HCT116 (cell line): ENCODE measurements around the gene APBA1. TPM values are rescaled to one million over a fixed set of nuclear protein-coding genes. Genes with fewer than 3 reads are reported as not detected.

Source experiments
- ATAC-seq: fragments of 200-7000 bp; cut with Tn5 transposase; 2 replicates; pipeline ENCODE4 v1.9.1; 2020; ENCODE audit warnings: mild to moderate bottlenecking, moderate library complexity
- BruUV-seq: library from RNA; stranded (reverse); fragments of 400-500 nt; replicated peaks from 2 replicates; lab custom pipeline; 2021; lab: Mats Ljungman, UMichigan
- CTCF ChIA-PET: fragments of 300-600 bp; sonication (Branson Sonifier 250); formaldehyde crosslinking; loops from one replicate; lab custom pipeline; 2021; ENCODE audit warnings: antibody characterized with exemption; lab: Charles Lee
- POLR2A ChIA-PET: fragments of 300-600, 350-600 bp; sonication (Branson Sonifier 250); formaldehyde crosslinking; loops from one replicate; lab custom pipeline; 2021; ENCODE audit warnings: antibody characterized with exemption; lab: Charles Lee
- RAD21 ChIA-PET, 2 experiments: fragments of 300-600 bp; sonication (Branson Sonifier 250); formaldehyde crosslinking; loops; one replicate each; lab custom pipeline; 2023; ENCODE audit warnings: low total read pairs in 2 of 2; ENCODE audit not compliant: uncharacterized antibody in 2 of 2, unreplicated experiment in 2 of 2, low non-redundant PET in 1 of 2; lab: Charles Lee
- DNase-seq: peaks from one replicate; pipeline ENCODE4 v3.0.0-alpha.2; 2010; ENCODE audit warnings: low read depth, low spot score
- H2AFZ ChIP-seq: fragments of 200-600 bp; shearing (Covaris generic), sonication (generic); 2 replicates; pipeline ENCODE4 v1.6.1; 2017; ENCODE audit warnings: low read depth, mixed run types, mixed read lengths, antibody characterized with exemption, low read length; ENCODE audit not compliant: poor library complexity, severe bottlenecking
- H3K27ac ChIP-seq: 2 replicates; pipeline ENCODE4 v1.5.1; 2012; ENCODE audit warnings: low read depth, low read length
- H3K27me3 ChIP-seq: fragments of 200-600 bp; sonication (generic); 2 replicates; pipeline ENCODE4 v1.6.1; 2016; ENCODE audit warnings: mixed run types, low read length, mixed read lengths; ENCODE audit not compliant: insufficient read depth
- H3K36me3 ChIP-seq, 2 experiments: fragments of 200-500 bp in 1 of 2; fragments of 200-600 bp in 1 of 2; sonication (Bioruptor generic) in 1 of 2; sonication (generic) in 1 of 2; 2 replicates each; pipeline versions ENCODE4 v1.5.1 to v1.6.1; 2014 to 2016; ENCODE audit warnings: low read length in 2 of 2, inconsistent platforms in 1 of 2, mixed read lengths in 1 of 2, mixed run types in 1 of 2; ENCODE audit not compliant: insufficient read depth in 2 of 2, control insufficient read depth in 1 of 2
- H3K4me1 ChIP-seq, 2 experiments: fragments of 200-600 bp in 1 of 2; sonication (generic) in 1 of 2; 2 replicates each; pipeline versions ENCODE4 v1.5.1 to v1.6.1; 2012 to 2017; ENCODE audit warnings: low read length in 2 of 2, inconsistent platforms in 1 of 2, mild to moderate bottlenecking in 1 of 2, mixed read lengths in 1 of 2, mixed run types in 1 of 2, moderate library complexity in 1 of 2; ENCODE audit not compliant: insufficient read depth in 2 of 2, control insufficient read depth in 1 of 2
- H3K4me2 ChIP-seq: fragments of 200-600 bp; sonication (generic); 2 replicates; pipeline ENCODE4 v1.6.1; 2017; ENCODE audit warnings: mixed run types, low read length, mixed read lengths
- H3K4me3 ChIP-seq, 2 experiments: fragments of 200-600 bp in 1 of 2; sonication (generic) in 1 of 2; replicated peaks in 1 of 2; 2 replicates each; pipeline ENCODE4 v1.5.1; 2011 to 2016; ENCODE audit warnings: low read length in 2 of 2, control low read depth in 1 of 2, low read depth in 1 of 2, mild to moderate bottlenecking in 1 of 2, mixed read lengths in 1 of 2, mixed run types in 1 of 2
- H3K79me2 ChIP-seq: fragments of 200-600 bp; sonication (generic); 2 replicates; pipeline ENCODE4 v1.6.1; 2017; ENCODE audit warnings: mild to moderate bottlenecking, mixed run types, low read length, moderate library complexity, mixed read lengths; ENCODE audit not compliant: insufficient read depth
- H3K9ac ChIP-seq: fragments of 200-600 bp; sonication (generic); 2 replicates; pipeline ENCODE4 v1.6.1; 2016; ENCODE audit warnings: low read length, mixed read lengths
- H3K9me2 ChIP-seq: fragments of 200-600 bp; sonication (generic), shearing (Covaris generic); 2 replicates; pipeline ENCODE4 v1.6.1; 2017; ENCODE audit warnings: mixed run types, mild to moderate bottlenecking, moderate library complexity; ENCODE audit not compliant: insufficient read depth
- H3K9me3 ChIP-seq, 2 experiments: fragments of 200-500 bp in 1 of 2; fragments of 200-600 bp in 1 of 2; sonication (Bioruptor generic) in 1 of 2; sonication (generic) in 1 of 2; 2 replicates each; pipeline ENCODE4 v1.6.1; 2014 to 2017; ENCODE audit warnings: low read length in 2 of 2, mixed read lengths in 2 of 2, inconsistent platforms in 1 of 2, low read depth in 1 of 2, mild to moderate bottlenecking in 1 of 2, mixed run types in 1 of 2, moderate library complexity in 1 of 2; ENCODE audit not compliant: control insufficient read depth in 1 of 2, insufficient read depth in 1 of 2
- H4K20me1 ChIP-seq: fragments of 200-600 bp; sonication (generic), shearing (Covaris generic); 2 replicates; pipeline ENCODE4 v1.6.1; 2017; ENCODE audit warnings: mixed run types, mild to moderate bottlenecking, moderate library complexity; ENCODE audit not compliant: insufficient read depth
- CTCF ChIP-seq, 3 experiments: fragments of 200-600 bp in 1 of 3; sonication (generic) in 1 of 3; IDR thresholded peaks in 2 of 3; conservative IDR thresholded peaks in 1 of 3; 2 replicates each; pipeline ENCODE4 v1.5.1; 2012 to 2017; ENCODE audit warnings: low read depth in 2 of 3, low read length in 2 of 3, antibody characterized with exemption in 1 of 3, borderline replicate concordance in 1 of 3, control low read depth in 1 of 3, mild to moderate bottlenecking in 1 of 3, mixed read lengths in 1 of 3, mixed run types in 1 of 3, moderate library complexity in 1 of 3; ENCODE audit not compliant: insufficient read depth in 1 of 3
- EGR1 ChIP-seq: IDR thresholded peaks from 2 replicates; pipeline ENCODE4 v1.6.1; 2012; ENCODE audit warnings: low read depth
- EZH2 ChIP-seq: fragments of 200-600 bp; sonication (generic); IDR thresholded peaks from 2 replicates; pipeline ENCODE4 v1.6.1; 2017; ENCODE audit warnings: antibody characterized with exemption, mixed run types
- EZH2phosphoT487 ChIP-seq: fragments of 200-600 bp; IDR thresholded peaks from 2 replicates; pipeline ENCODE4 v1.6.1; 2018; ENCODE audit warnings: antibody characterized with exemption, borderline replicate concordance
- MAX ChIP-seq: IDR thresholded peaks from 2 replicates; pipeline ENCODE4 v1.6.1; 2012
- POLR2A ChIP-seq: IDR thresholded peaks from 2 replicates; pipeline ENCODE4 v1.7.0; 2011; ENCODE audit warnings: borderline replicate concordance; ENCODE audit not compliant: insufficient read depth, insufficient read length; ENCODE audit errors: extremely low read depth
- RAD21 ChIP-seq: IDR thresholded peaks from 2 replicates; pipeline ENCODE4 v1.6.1; 2012; ENCODE audit warnings: low read depth, mild to moderate bottlenecking
- SIN3A ChIP-seq: IDR thresholded peaks from 2 replicates; pipeline ENCODE4 v1.6.1; 2012; ENCODE audit warnings: low read depth
- SP1 ChIP-seq: IDR thresholded peaks from 2 replicates; pipeline ENCODE4 v1.6.1; 2012; ENCODE audit warnings: low read depth
- TCF7L2 ChIP-seq: IDR thresholded peaks from 2 replicates; pipeline ENCODE4 v1.7.0; 2011; ENCODE audit warnings: borderline replicate concordance, inconsistent platforms; ENCODE audit not compliant: insufficient read depth, insufficient read length; ENCODE audit errors: extremely low read depth
- YY1 ChIP-seq: IDR thresholded peaks from 2 replicates; pipeline ENCODE4 v1.6.1; 2011; ENCODE audit warnings: low read length, low read depth, moderate library complexity, mild to moderate bottlenecking; ENCODE audit not compliant: insufficient replicate concordance; ENCODE audit errors: extremely low read depth
- ZFX ChIP-seq: fragments of 450-650 bp; IDR thresholded peaks from 2 replicates; pipeline ENCODE4 v1.6.1; 2017
- ZNF274 ChIP-seq: fragments of 200-500 bp; sonication (Bioruptor generic); IDR thresholded peaks from 2 replicates; pipeline ENCODE4 v1.6.1; 2014; ENCODE audit warnings: mild to moderate bottlenecking, low read depth, low read length, inconsistent platforms
- intact Hi-C: fragments of 100-400 bp; cut with micrococcal nuclease; formaldehyde crosslinking; loops from 2 replicates; pipeline ENCODE4 v1.10.0; 2022
- total RNA-seq: library from RNA; stranded (reverse); gene quantifications from one replicate; pipeline ENCODE4 v1.2.1, GENCODE V29; 2021; ENCODE audit not compliant: unreplicated experiment
- TF ChIP-seq, protein P1 (sequence below): IDR thresholded peaks from 2 replicates; pipeline ENCODE4 v1.6.1; 2011; ENCODE audit warnings: mild to moderate bottlenecking, low read length, moderate library complexity; ENCODE audit not compliant: insufficient replicate concordance; ENCODE audit errors: extremely low read depth

Gene APBA1
- total RNA-seq, 1 experiment from 2014 or later: 0.20 TPM

- H3K9me2 ChIP-seq: no peaks in the 10 kb centered on the region
- H3K27me3 ChIP-seq: peaks cover 4% of the 10 kb centered on the region; the same call in 1 of the 2 replicates
- no peak overlapping the region for H3K9ac ChIP-seq
- intact Hi-C loops: no loop called here
- H3K79me2 ChIP-seq: no peaks in the 10 kb centered on the region
- no peak overlapping the region for H3K4me3 ChIP-seq
- no peaks in the 10 kb centered on the region for H3K4me1 ChIP-seq
- no peak overlapping the region for H2AFZ ChIP-seq
- TF ChIP-seq EZH2phosphoT487: no peak
- TF ChIP-seq ZFX: no peak
- no peak for TF ChIP-seq SIN3A
- TF ChIP-seq POLR2A: no peak
- TF ChIP-seq YY1: no peak
- no peak for TF ChIP-seq RAD21
- TF ChIP-seq TCF7L2: no peak
- TF ChIP-seq, protein P1, sequence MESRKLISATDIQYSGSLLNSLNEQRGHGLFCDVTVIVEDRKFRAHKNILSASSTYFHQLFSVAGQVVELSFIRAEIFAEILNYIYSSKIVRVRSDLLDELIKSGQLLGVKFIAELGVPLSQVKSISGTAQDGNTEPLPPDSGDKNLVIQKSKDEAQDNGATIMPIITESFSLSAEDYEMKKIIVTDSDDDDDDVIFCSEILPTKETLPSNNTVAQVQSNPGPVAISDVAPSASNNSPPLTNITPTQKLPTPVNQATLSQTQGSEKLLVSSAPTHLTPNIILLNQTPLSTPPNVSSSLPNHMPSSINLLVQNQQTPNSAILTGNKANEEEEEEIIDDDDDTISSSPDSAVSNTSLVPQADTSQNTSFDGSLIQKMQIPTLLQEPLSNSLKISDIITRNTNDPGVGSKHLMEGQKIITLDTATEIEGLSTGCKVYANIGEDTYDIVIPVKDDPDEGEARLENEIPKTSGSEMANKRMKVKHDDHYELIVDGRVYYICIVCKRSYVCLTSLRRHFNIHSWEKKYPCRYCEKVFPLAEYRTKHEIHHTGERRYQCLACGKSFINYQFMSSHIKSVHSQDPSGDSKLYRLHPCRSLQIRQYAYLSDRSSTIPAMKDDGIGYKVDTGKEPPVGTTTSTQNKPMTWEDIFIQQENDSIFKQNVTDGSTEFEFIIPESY: no peak
- no peak for TF ChIP-seq EGR1
- ATAC-seq (no peak), DNase-seq (no peak)
- CTCF ChIA-PET: interaction anchor here (1.3 kb wide), 1 partner anchor 38 kb away, joined by 4 read pairs; the partner anchor contains the start of gene APBA1
- RAD21 ChIA-PET: no interaction called here
- no peak overlapping the region for H3K27ac ChIP-seq
- BruUV-seq: no TSS peak
- H3K36me3 ChIP-seq: no peaks in the 10 kb centered on the region
- no peaks in the 10 kb centered on the region for H4K20me1 ChIP-seq
- POLR2A ChIA-PET: interaction anchor here (1.1 kb wide), 1 partner anchor 9 kb away, joined by 3 read pairs; no protein-coding TSS in a partner anchor
- no peak overlapping the region for H3K4me2 ChIP-seq
- H3K9me3 ChIP-seq: no peaks in the 10 kb centered on the region
Observed at GRCh38 chr9:69633716-69634115, 38.5 kb downstream of the APBA1 start.

- BruUV-seq: no TSS peak
- H3K79me2 ChIP-seq: no peaks in the 10 kb centered on the region
- H3K9me2 ChIP-seq: no peaks in the 10 kb centered on the region
- peaks cover 9% of the 10 kb centered on the region; the same call in 1 of the 2 replicates for H3K27me3 ChIP-seq
- no peak overlapping the region for H3K4me3 ChIP-seq
- H4K20me1 ChIP-seq: no peaks in the 10 kb centered on the region
- RAD21 ChIA-PET: no interaction called here
- H3K36me3 ChIP-seq: no peaks in the 10 kb centered on the region
- no peak overlapping the region for H3K9ac ChIP-seq
- no peak overlapping the region for H3K27ac ChIP-seq
- DNase-seq (no peak), ATAC-seq (no peak)
- H2AFZ ChIP-seq: no peak overlapping the region
- POLR2A ChIA-PET: no interaction called here
- no peaks in the 10 kb centered on the region for H3K9me3 ChIP-seq
- H3K4me1 ChIP-seq: no peaks in the 10 kb centered on the region
- intact Hi-C loops: no loop called here
- H3K4me2 ChIP-seq: no peak overlapping the region
- CTCF ChIA-PET: no interaction called here
- no peak for TF ChIP-seq SP1
- TF ChIP-seq ZNF274: no peak
- TF ChIP-seq, protein P1: no peak
- no peak for TF ChIP-seq CTCF (IDR thresholded peaks at IDR 0.05 in 2 of 3, conservative IDR thresholded peaks at IDR 0.05 in 1 of 3; ENCODE audit: borderline replicate concordance in 1 of 3, insufficient read depth in 1 of 3, low read depth in 2 of 3, low read length in 2 of 3)
- TF ChIP-seq YY1: no peak
- TF ChIP-seq EZH2: no peak
- TF ChIP-seq EZH2phosphoT487: no peak
- no peak for TF ChIP-seq TCF7L2
- TF ChIP-seq MAX: no peak
Observed at GRCh38 chr9:69632768-69633167, 39.4 kb downstream of the APBA1 start.
